ENCODE data around the gene ZIC5. TPM values are rescaled to one million over a fixed set of nuclear protein-coding genes. Genes with fewer than 3 reads are reported as not detected.

ZIC5 gene
- total RNA-seq, 1 donor from 2014 or later, result not detected

- Mint-ChIP-seq H3K27me3 (peaks cover 60% of the 10 kb centered on the region), H3K36me3 (ENCODE audit: low read depth) (peaks cover 17% of the 10 kb centered on the region), H3K9me3 (peaks cover 10% of the 10 kb centered on the region), H3K4me1 (peaks cover 17% of the 10 kb centered on the region), H3K4me3 (no peak overlapping the region), H3K27ac (peak overlapping the region; percentile 79)
- intact Hi-C loops (cut with micrococcal nuclease), result loop anchor here (1.0 kb wide), 1 partner anchor 8 kb away; no protein-coding TSS in a partner anchor
- DNase-seq, result peak; percentile 61
These were observed 3.6 kb downstream of the ZIC5 start for GRCh38 chr13:99967869-99968520.

- intact Hi-C loops (cut with micrococcal nuclease), result no loop called here
- Mint-ChIP-seq H3K27ac (peak overlapping the region; percentile 79), H3K4me3 (peak overlapping the region; percentile 8), H3K4me1 (peaks cover 17% of the 10 kb centered on the region), H3K9me3 (peaks cover 9% of the 10 kb centered on the region), H3K27me3 (peaks cover 60% of the 10 kb centered on the region), H3K36me3 (ENCODE audit: low read depth) (peaks cover 17% of the 10 kb centered on the region)
- no peak for DNase-seq
These were observed 4.1 kb downstream of the ZIC5 start for GRCh38 chr13:99967498-99967868.

- peaks cover 3% of the 10 kb centered on the region for H3K9me3 Mint-ChIP-seq
- H3K4me1 Mint-ChIP-seq, result peaks cover 13% of the 10 kb centered on the region
- intact Hi-C loops (cut with micrococcal nuclease), result no loop called here
- H3K27me3 Mint-ChIP-seq, result peaks cover 63% of the 10 kb centered on the region
- peaks cover 12% of the 10 kb centered on the region for H3K36me3 Mint-ChIP-seq (ENCODE audit: low read depth)
- H3K27ac Mint-ChIP-seq, result no peak overlapping the region
- no peak overlapping the region for H3K4me3 Mint-ChIP-seq
- DNase-seq, result no peak
These were observed 5.3 kb downstream of the ZIC5 start for GRCh38 chr13:99966064-99966805.

GRCh38 chr13:99965329-99966000, 6.1 kb downstream of the ZIC5 start:
- H3K9me3 Mint-ChIP-seq, result peaks cover 3% of the 10 kb centered on the region
- H3K36me3 Mint-ChIP-seq (ENCODE audit: low read depth), result peaks cover 12% of the 10 kb centered on the region
- intact Hi-C loops (cut with micrococcal nuclease), result no loop called here
- no peak overlapping the region for H3K4me3 Mint-ChIP-seq
- peaks cover 13% of the 10 kb centered on the region for H3K4me1 Mint-ChIP-seq
- H3K27ac Mint-ChIP-seq, result no peak overlapping the region
- no peak for DNase-seq
- H3K27me3 Mint-ChIP-seq, result peaks cover 70% of the 10 kb centered on the region

- Mint-ChIP-seq H3K36me3 (ENCODE audit: low read depth) (peaks cover 5% of the 10 kb centered on the region), H3K27ac (no peak overlapping the region), H3K9me3 (peaks cover 3% of the 10 kb centered on the region), H3K4me3 (no peak overlapping the region), H3K4me1 (peaks cover 10% of the 10 kb centered on the region), H3K27me3 (peaks cover 68% of the 10 kb centered on the region)
- intact Hi-C loops (cut with micrococcal nuclease), result no loop called here
- DNase-seq, result no peak
These were observed 7.7 kb downstream of the ZIC5 start for GRCh38 chr13:99963816-99964339.

GRCh38 chr13:99962242-99962641, 9.3 kb downstream of the ZIC5 start:
- no peaks in the 10 kb centered on the region for H3K36me3 Mint-ChIP-seq (ENCODE audit: low read depth)
- H3K27me3 Mint-ChIP-seq, result peaks cover 75% of the 10 kb centered on the region
- peaks cover 5% of the 10 kb centered on the region for H3K4me1 Mint-ChIP-seq
- H3K9me3 Mint-ChIP-seq, result peaks cover 4% of the 10 kb centered on the region
- H3K4me3 Mint-ChIP-seq, result no peak overlapping the region
- no peak overlapping the region for H3K27ac Mint-ChIP-seq
- no peak for DNase-seq
- intact Hi-C loops (cut with micrococcal nuclease), result no loop called here

GRCh38 chr13:99961636-99962035, 9.9 kb downstream of the ZIC5 start:
- H3K27ac Mint-ChIP-seq, result no peak overlapping the region
- intact Hi-C loops (cut with micrococcal nuclease), result no loop called here
- H3K4me1 Mint-ChIP-seq, result peaks cover 6% of the 10 kb centered on the region
- H3K9me3 Mint-ChIP-seq, result peaks cover 4% of the 10 kb centered on the region
- H3K4me3 Mint-ChIP-seq, result no peak overlapping the region
- H3K36me3 Mint-ChIP-seq (ENCODE audit: low read depth), result no peaks in the 10 kb centered on the region
- DNase-seq, result no peak
- H3K27me3 Mint-ChIP-seq, result peaks cover 75% of the 10 kb centered on the region

- Mint-ChIP-seq H3K4me3 (no peak overlapping the region), H3K36me3 (ENCODE audit: low read depth) (no peaks in the 10 kb centered on the region), H3K4me1 (peaks cover 7% of the 10 kb centered on the region), H3K9me3 (peaks cover 4% of the 10 kb centered on the region), H3K27ac (no peak overlapping the region), H3K27me3 (peaks cover 74% of the 10 kb centered on the region)
- no peak for DNase-seq
- intact Hi-C loops (cut with micrococcal nuclease), result loop anchor here (1.0 kb wide), 1 partner anchor 8 kb away; no protein-coding TSS in a partner anchor
These were observed 10.8 kb downstream of the ZIC5 start for GRCh38 chr13:99960663-99961311.

- peak; percentile 71 for DNase-seq
- H3K27ac Mint-ChIP-seq, result peak overlapping the region; percentile 37
- peaks cover 4% of the 10 kb centered on the region for H3K9me3 Mint-ChIP-seq
- H3K4me3 Mint-ChIP-seq, result peak overlapping the region; percentile 40
- intact Hi-C loops (cut with micrococcal nuclease), result loop anchor here (1.0 to 5.0 kb wide), 5 partner anchors 9 to 302 kb away; no protein-coding TSS in a partner anchor
- peaks cover 7% of the 10 kb centered on the region for H3K4me1 Mint-ChIP-seq
- H3K27me3 Mint-ChIP-seq, result peaks cover 79% of the 10 kb centered on the region
- H3K36me3 Mint-ChIP-seq (ENCODE audit: low read depth), result no peaks in the 10 kb centered on the region
These were observed 11.9 kb downstream of the ZIC5 start for GRCh38 chr13:99959540-99960230.

- Mint-ChIP-seq H3K36me3 (ENCODE audit: low read depth) (no peaks in the 10 kb centered on the region), H3K27ac (peak overlapping the region; percentile 22), H3K4me1 (peaks cover 7% of the 10 kb centered on the region), H3K9me3 (peaks cover 4% of the 10 kb centered on the region), H3K27me3 (peaks cover 80% of the 10 kb centered on the region), H3K4me3 (no peak overlapping the region)
- peak; percentile 61 for DNase-seq
- intact Hi-C loops (cut with micrococcal nuclease), result loop anchor here (2.0 to 5.0 kb wide), 4 partner anchors 20 to 302 kb away; no protein-coding TSS in a partner anchor
These were observed 12.4 kb downstream of the ZIC5 start for GRCh38 chr13:99959127-99959539.

GRCh38 chr13:99958406-99959126, 13.0 kb downstream of the ZIC5 start:
- no peak overlapping the region for H3K4me3 Mint-ChIP-seq

More at GRCh38 chr13:99958406-99959126, 13.0 kb downstream of the ZIC5 start:
- Mint-ChIP-seq H3K27me3 (peaks cover 79% of the 10 kb centered on the region), H3K9me3 (peaks cover 4% of the 10 kb centered on the region), H3K27ac (peak overlapping the region; percentile 35), H3K4me1 (peaks cover 7% of the 10 kb centered on the region), H3K36me3 (ENCODE audit: low read depth) (no peaks in the 10 kb centered on the region)
- DNase-seq, result no peak
- intact Hi-C loops (cut with micrococcal nuclease), result loop anchor here (2.0 to 5.0 kb wide), 4 partner anchors 20 to 301 kb away; no protein-coding TSS in a partner anchor
